ENCODE data around the gene TBC1D10B. TPM values are rescaled to one million over a fixed set of nuclear protein-coding genes. Genes with fewer than 3 reads are reported as not detected.
"Not testable (repeated sequence)": the region's sequence is repeated elsewhere in the genome, so short reads cannot be mapped to it uniquely, and the experiment has no call there.

Gene TBC1D10B
- total RNA-seq, 1 donor = 31.5 TPM

DNA sequence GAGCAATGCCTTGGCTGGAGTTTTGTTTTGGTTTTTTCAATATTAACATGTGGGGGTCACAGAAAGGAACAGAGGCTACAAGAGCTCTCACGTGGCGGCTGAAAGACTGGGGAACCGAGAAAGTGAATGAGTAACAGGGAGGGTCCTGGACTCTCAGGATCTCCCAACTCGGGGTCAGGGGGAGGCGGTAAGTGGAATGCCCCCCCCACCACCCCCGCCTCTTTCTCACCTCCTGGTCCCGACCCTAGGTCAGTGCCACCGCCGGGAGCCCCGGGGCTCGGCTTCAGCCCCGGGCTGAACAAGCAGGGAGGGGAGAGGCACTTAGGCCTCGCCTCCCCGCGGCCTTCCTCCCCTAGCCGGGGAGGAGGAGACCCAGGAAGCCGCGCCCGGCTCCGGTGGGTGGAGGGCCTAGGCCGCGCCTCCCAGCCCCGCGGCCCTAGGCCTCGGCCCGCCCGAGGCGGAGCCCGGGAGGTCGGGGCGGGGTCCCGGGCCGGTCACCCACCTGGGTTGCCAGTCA, 35.8 kb downstream of the TBC1D10B start:
- H2AFZ ChIP-seq (ENCODE audit: low read length); H3K9me3 ChIP-seq (ENCODE audit: low read depth, low read length); H3K27ac ChIP-seq (ENCODE audit: low read depth, low read length); H3K27me3 ChIP-seq (ENCODE audit: insufficient read depth, low read length); H4K20me1 ChIP-seq (ENCODE audit: insufficient read depth, low read length); H3K36me3 ChIP-seq (ENCODE audit: insufficient read depth, low read length); DNase-seq (ENCODE audit: insufficient read length, low spot score, missing footprints); H3K4me1 ChIP-seq (ENCODE audit: insufficient read depth, low read length): not testable (repeated sequence)
- Histone ChIP-seq H3K4me3 (ENCODE audit: insufficient read depth, low read length) (peak overlapping the region; percentile 78), H3K4me2 (ENCODE audit: insufficient read depth, low read length) (peak overlapping the region; percentile 69), H3K79me2 (ENCODE audit: insufficient read depth, low read length) (peaks cover 19% of the 10 kb centered on the region)

DNA sequence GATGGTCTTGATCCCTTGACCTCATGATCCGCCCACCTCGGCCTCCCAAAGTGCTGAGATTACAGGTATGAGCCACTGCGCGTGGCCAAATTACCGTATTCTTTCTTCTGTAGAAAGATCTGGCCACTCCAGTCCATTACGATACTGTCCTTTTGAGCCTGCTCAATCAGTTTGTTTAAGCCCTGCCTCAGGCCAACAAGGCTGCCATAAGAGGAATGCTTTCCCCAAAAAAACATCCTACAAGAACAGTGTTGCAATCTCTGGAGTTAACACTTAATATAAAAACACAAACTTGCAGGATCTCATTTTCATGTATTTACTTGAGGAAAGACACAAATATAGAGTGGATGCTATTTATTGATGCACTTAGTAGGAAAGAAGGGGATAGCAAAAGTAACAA, 46.1 kb downstream of the TBC1D10B start:
- H2AFZ ChIP-seq (ENCODE audit: low read length); H3K4me1 ChIP-seq (ENCODE audit: insufficient read depth, low read length); H3K27ac ChIP-seq (ENCODE audit: low read depth, low read length); H4K20me1 ChIP-seq (ENCODE audit: insufficient read depth, low read length); H3K36me3 ChIP-seq (ENCODE audit: insufficient read depth, low read length); H3K27me3 ChIP-seq (ENCODE audit: insufficient read depth, low read length); DNase-seq (ENCODE audit: insufficient read length, low spot score, missing footprints); H3K4me3 ChIP-seq (ENCODE audit: insufficient read depth, low read length); H3K9me3 ChIP-seq (ENCODE audit: low read depth, low read length); H3K4me2 ChIP-seq (ENCODE audit: insufficient read depth, low read length): not testable (repeated sequence)
- H3K79me2 ChIP-seq (ENCODE audit: insufficient read depth, low read length) = peaks cover 27% of the 10 kb centered on the region

DNA sequence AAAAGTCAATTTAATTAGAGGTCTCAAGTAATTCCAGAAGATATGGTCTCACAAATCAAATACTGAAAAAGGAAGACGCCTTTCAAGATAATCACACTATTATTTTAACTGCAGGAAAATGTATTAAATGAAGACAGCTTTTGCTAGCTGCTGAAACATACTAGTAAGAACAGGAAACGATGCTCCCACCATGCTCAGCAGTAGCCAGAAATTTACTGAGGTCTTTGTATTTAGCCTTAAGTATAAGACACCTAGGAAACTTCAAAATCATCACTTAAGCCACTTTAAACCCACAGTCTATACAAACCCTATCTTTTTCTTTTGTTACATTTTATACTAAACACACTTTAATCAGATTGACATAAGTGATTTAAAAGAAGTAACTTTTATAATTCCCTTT, 51.6 kb downstream of the TBC1D10B start:
- not testable (repeated sequence) for H3K4me3 ChIP-seq (ENCODE audit: insufficient read depth, low read length); DNase-seq (ENCODE audit: insufficient read length, low spot score, missing footprints); H2AFZ ChIP-seq (ENCODE audit: low read length); H3K27ac ChIP-seq (ENCODE audit: low read depth, low read length); H3K36me3 ChIP-seq (ENCODE audit: insufficient read depth, low read length); H3K4me2 ChIP-seq (ENCODE audit: insufficient read depth, low read length); H4K20me1 ChIP-seq (ENCODE audit: insufficient read depth, low read length); H3K27me3 ChIP-seq (ENCODE audit: insufficient read depth, low read length); H3K4me1 ChIP-seq (ENCODE audit: insufficient read depth, low read length); H3K9me3 ChIP-seq (ENCODE audit: low read depth, low read length)
- H3K79me2 ChIP-seq (ENCODE audit: insufficient read depth, low read length) = peaks cover 20% of the 10 kb centered on the region

DNA sequence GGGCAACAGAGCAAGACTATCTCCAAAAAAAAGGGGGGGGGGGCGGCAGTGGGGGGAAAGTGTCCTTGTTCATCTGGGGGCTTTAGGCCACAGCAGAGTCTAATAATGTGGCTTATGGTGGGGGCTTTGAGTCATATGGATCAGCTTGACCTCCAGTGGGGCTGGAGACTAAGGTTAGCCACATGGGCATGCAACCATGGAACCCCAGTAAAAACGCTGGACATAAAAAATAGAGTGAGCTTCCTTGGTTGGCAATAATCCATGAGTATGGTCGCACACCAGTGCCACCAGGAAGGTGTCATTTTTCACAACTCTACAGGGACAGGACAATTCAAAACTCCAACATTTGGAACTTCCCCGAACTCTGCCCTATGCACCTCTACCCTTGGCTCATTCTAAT, 59.4 kb downstream of the TBC1D10B start:
- not testable (repeated sequence) for H2AFZ ChIP-seq (ENCODE audit: low read length); H3K9me3 ChIP-seq (ENCODE audit: low read depth, low read length); H3K27me3 ChIP-seq (ENCODE audit: insufficient read depth, low read length); H3K27ac ChIP-seq (ENCODE audit: low read depth, low read length); H3K4me2 ChIP-seq (ENCODE audit: insufficient read depth, low read length); H3K4me1 ChIP-seq (ENCODE audit: insufficient read depth, low read length); H3K36me3 ChIP-seq (ENCODE audit: insufficient read depth, low read length); H4K20me1 ChIP-seq (ENCODE audit: insufficient read depth, low read length); H3K4me3 ChIP-seq (ENCODE audit: insufficient read depth, low read length); DNase-seq (ENCODE audit: insufficient read length, low spot score, missing footprints)
- H3K79me2 ChIP-seq (ENCODE audit: insufficient read depth, low read length) = peaks cover 15% of the 10 kb centered on the region

DNA sequence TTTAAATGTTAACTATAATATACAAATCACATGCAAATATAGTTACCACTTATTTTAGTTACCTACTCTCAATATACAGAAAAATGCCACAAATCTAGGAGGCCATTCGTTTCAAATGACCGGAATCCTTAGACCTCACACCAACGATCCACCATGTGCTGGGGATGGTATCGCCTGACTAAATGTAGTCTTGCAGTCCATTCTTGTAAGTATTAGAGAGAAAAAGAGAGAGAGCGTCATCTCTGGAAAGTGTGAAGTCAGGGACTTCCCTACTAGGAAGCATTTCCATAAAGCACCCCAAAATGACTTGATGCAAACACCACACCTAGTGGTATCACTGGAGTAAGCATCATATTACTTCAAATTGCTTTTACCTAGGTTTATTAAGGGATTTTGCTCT, 61.0 kb downstream of the TBC1D10B start:
- H3K4me3 ChIP-seq (ENCODE audit: insufficient read depth, low read length); DNase-seq (ENCODE audit: insufficient read length, low spot score, missing footprints); H2AFZ ChIP-seq (ENCODE audit: low read length): not testable (repeated sequence)

More for the DNA sequence above, 61.0 kb downstream of the TBC1D10B start:
- not testable (repeated sequence) for H3K79me2 ChIP-seq (ENCODE audit: insufficient read depth, low read length); H3K36me3 ChIP-seq (ENCODE audit: insufficient read depth, low read length); H3K9me3 ChIP-seq (ENCODE audit: low read depth, low read length); H3K27me3 ChIP-seq (ENCODE audit: insufficient read depth, low read length); H3K27ac ChIP-seq (ENCODE audit: low read depth, low read length); H4K20me1 ChIP-seq (ENCODE audit: insufficient read depth, low read length); H3K4me2 ChIP-seq (ENCODE audit: insufficient read depth, low read length); H3K4me1 ChIP-seq (ENCODE audit: insufficient read depth, low read length)

Small RNA genes within 50 kb of the gene (small RNA-seq; reads per million reads assigned to genes)
- 5.4 reads per million, percentile 87 among the genes with 10 or more reads in this experiment for gene RF00406

Other genes with a start within 250 kb of the TBC1D10B start
- gene MAPK3, start 247.3 kb downstream of the TBC1D10B start, total RNA-seq = 40.2 and 40.7 TPM in 2 replicates
- gene CORO1A, start 186.9 kb downstream of the TBC1D10B start, total RNA-seq = 0.36 and 0.59 TPM in 2 replicates
- 26.8 and 64.8 TPM in 2 replicates for gene BOLA2B, start 176.8 kb downstream of the TBC1D10B start, total RNA-seq
- gene SLX1A, start 176.6 kb downstream of the TBC1D10B start, total RNA-seq = 19.9 and 23.3 TPM in 2 replicates
- 4.1 and 6.2 TPM in 2 replicates for gene SULT1A3, start 171.2 kb downstream of the TBC1D10B start, total RNA-seq
- gene NPIPB13, start 122.0 kb downstream of the TBC1D10B start, total RNA-seq = 5.9 and 7.2 TPM in 2 replicates
- 30.9 and 32.9 TPM in 2 replicates for gene CD2BP2, start 15.2 kb downstream of the TBC1D10B start, total RNA-seq
- gene MYL11, start 4.3 kb upstream of the TBC1D10B start, total RNA-seq = not detected in 2 replicates
- 0.29 TPM in 1 of 2 replicates, not detected in the other for gene SEPTIN1, start 12.1 kb upstream of the TBC1D10B start, total RNA-seq
- 10.0 and 10.9 TPM in 2 replicates for gene ZNF48, start 24.9 kb upstream of the TBC1D10B start, total RNA-seq
- 10.9 and 14.8 TPM in 2 replicates for gene ZNF771, start 37.1 kb upstream of the TBC1D10B start, total RNA-seq
- 13.6 and 13.8 TPM in 2 replicates for gene DCTPP1, start 59.5 kb upstream of the TBC1D10B start, total RNA-seq
- gene SEPHS2, start 75.4 kb upstream of the TBC1D10B start, total RNA-seq = 18.0 and 20.3 TPM in 2 replicates
- 0.36 TPM in 1 of 2 replicates, not detected in the other for gene ITGAL, start 102.2 kb upstream of the TBC1D10B start, total RNA-seq
- 22.7 and 25.0 TPM in 2 replicates for gene ZNF768, start 156.1 kb upstream of the TBC1D10B start, total RNA-seq
- gene ZNF747, start 164.4 kb upstream of the TBC1D10B start, total RNA-seq = 16.6 and 17.1 TPM in 2 replicates
- 5.3 and 7.6 TPM in 2 replicates for gene ZNF764, start 187.9 kb upstream of the TBC1D10B start, total RNA-seq
- gene ZNF688, start 201.2 kb upstream of the TBC1D10B start, total RNA-seq = 10.9 and 12.3 TPM in 2 replicates
- 13.4 and 13.6 TPM in 2 replicates for gene ZNF785, start 215.2 kb upstream of the TBC1D10B start, total RNA-seq
- gene ZNF689, start 239.9 kb upstream of the TBC1D10B start, total RNA-seq = 7.1 and 8.3 TPM in 2 replicates